ENCODE results near the gene KATNBL1. TPM values are rescaled to one million over a fixed set of nuclear protein-coding genes. Genes with fewer than 3 reads are reported as not detected.
A peak's percentile ranks its signal among the peaks of the same experiment; 100 is the strongest.

KATNBL1 gene
- total RNA-seq, 1 donor from 2014 or later = 54.6 TPM

DNA sequence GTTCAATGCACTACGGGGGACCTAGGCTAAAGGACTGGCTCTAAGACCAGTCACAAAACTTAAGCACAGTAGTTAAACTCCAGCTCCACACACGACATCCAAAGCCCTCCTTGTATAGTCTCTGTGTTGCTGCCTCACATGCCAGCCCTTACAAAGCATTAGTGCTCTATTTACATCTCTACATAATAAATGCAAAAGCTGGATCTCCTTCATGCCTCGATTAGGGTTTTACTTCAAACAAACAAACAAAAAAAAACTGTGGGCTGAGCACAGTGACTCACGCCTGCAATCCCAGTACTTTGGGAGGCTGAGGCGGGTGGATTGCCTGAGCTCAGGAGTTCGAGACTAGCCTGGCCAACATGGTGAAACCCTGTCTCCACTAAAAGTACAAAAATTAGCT, 98.4 kb downstream of the KATNBL1 start:
- TF ChIP-seq CTCF (IDR thresholded peaks at IDR 0.05; ENCODE audit: insufficient read depth, low read depth, low read length) (no peak), EZH2 (IDR thresholded peaks at IDR 0.05; ENCODE audit: insufficient read depth, low read length) (no peak)
- Mint-ChIP-seq H3K27me3 (ENCODE audit: low read depth, unreplicated experiment) (no peaks in the 10 kb centered on the region), H3K4me3 (ENCODE audit: unreplicated experiment) (no peak overlapping the region), H3K27ac (ENCODE audit: unreplicated experiment) (no peak overlapping the region), H3K4me1 (ENCODE audit: low read depth, unreplicated experiment) (no peaks in the 10 kb centered on the region), H3K9me3 (ENCODE audit: unreplicated experiment) (no peaks in the 10 kb centered on the region), H3K36me3 (ENCODE audit: low read depth, unreplicated experiment) (peaks cover 2% of the 10 kb centered on the region)
- H3K4me2 ChIP-seq (ENCODE audit: low read length) = no peak overlapping the region
- no peak overlapping the region for H3K9ac ChIP-seq (ENCODE audit: low read length)
- no peak overlapping the region for H2AFZ ChIP-seq (ENCODE audit: low read depth, low read length)
- no peak overlapping the region for H3K27ac ChIP-seq (ENCODE audit: low read depth, low read length)
- no peak overlapping the region for H3K4me3 ChIP-seq (ENCODE audit: insufficient read depth, low read depth, low read length)
- H3K9me3 ChIP-seq (ENCODE audit: insufficient read depth, low read depth, low read length) = no peaks in the 10 kb centered on the region
- DNase-seq (ENCODE audit: low read depth) (no peak), FAIRE-seq (no peak)
- H3K4me1 ChIP-seq (ENCODE audit: insufficient read depth, low read length) = no peaks in the 10 kb centered on the region
- no peaks in the 10 kb centered on the region for H4K20me1 ChIP-seq (ENCODE audit: insufficient read depth, low read length)
- no peaks in the 10 kb centered on the region for H3K27me3 ChIP-seq (ENCODE audit: insufficient read depth, low read length)
- no peaks in the 10 kb centered on the region for H3K36me3 ChIP-seq (ENCODE audit: insufficient read depth, low read length)
- H3K79me2 ChIP-seq (ENCODE audit: insufficient read depth, low read length) = no peaks in the 10 kb centered on the region

GRCh38 chr15:34109797-34110663, 99.9 kb downstream of the KATNBL1 start:
- no peaks in the 10 kb centered on the region for H3K79me2 ChIP-seq (ENCODE audit: insufficient read depth, low read length)
- H2AFZ ChIP-seq (ENCODE audit: low read depth, low read length) = no peak overlapping the region
- H4K20me1 ChIP-seq (ENCODE audit: insufficient read depth, low read length) = no peaks in the 10 kb centered on the region
- peak overlapping the region; percentile 13 for H3K4me3 Mint-ChIP-seq (ENCODE audit: unreplicated experiment)
- H3K36me3 Mint-ChIP-seq (ENCODE audit: low read depth, unreplicated experiment) = peaks cover 2% of the 10 kb centered on the region
- H3K4me1 Mint-ChIP-seq (ENCODE audit: low read depth, unreplicated experiment) = no peaks in the 10 kb centered on the region
- no peaks in the 10 kb centered on the region for H3K27me3 Mint-ChIP-seq (ENCODE audit: low read depth, unreplicated experiment)
- no peaks in the 10 kb centered on the region for H3K4me1 ChIP-seq (ENCODE audit: insufficient read depth, low read length)
- no peaks in the 10 kb centered on the region for H3K9me3 Mint-ChIP-seq (ENCODE audit: unreplicated experiment)
- no peaks in the 10 kb centered on the region for H3K27me3 ChIP-seq (ENCODE audit: insufficient read depth, low read length)
- DNase-seq (ENCODE audit: low read depth) (peak; percentile 6), FAIRE-seq (no peak)
- no peak overlapping the region for H3K27ac ChIP-seq (ENCODE audit: low read depth, low read length)
- H3K4me2 ChIP-seq (ENCODE audit: low read length) = no peak overlapping the region
- no peak overlapping the region for H3K27ac Mint-ChIP-seq (ENCODE audit: unreplicated experiment)
- H3K4me3 ChIP-seq (ENCODE audit: insufficient read depth, low read depth, low read length) = no peak overlapping the region
- no peaks in the 10 kb centered on the region for H3K9me3 ChIP-seq (ENCODE audit: insufficient read depth, low read depth, low read length)
- no peaks in the 10 kb centered on the region for H3K36me3 ChIP-seq (ENCODE audit: insufficient read depth, low read length)
- no peak overlapping the region for H3K9ac ChIP-seq (ENCODE audit: low read length)
- TF ChIP-seq EZH2 (IDR thresholded peaks at IDR 0.05; ENCODE audit: insufficient read depth, low read length) (no peak), CTCF (IDR thresholded peaks at IDR 0.05; ENCODE audit: insufficient read depth, low read depth, low read length) (peak; percentile 81)

DNA sequence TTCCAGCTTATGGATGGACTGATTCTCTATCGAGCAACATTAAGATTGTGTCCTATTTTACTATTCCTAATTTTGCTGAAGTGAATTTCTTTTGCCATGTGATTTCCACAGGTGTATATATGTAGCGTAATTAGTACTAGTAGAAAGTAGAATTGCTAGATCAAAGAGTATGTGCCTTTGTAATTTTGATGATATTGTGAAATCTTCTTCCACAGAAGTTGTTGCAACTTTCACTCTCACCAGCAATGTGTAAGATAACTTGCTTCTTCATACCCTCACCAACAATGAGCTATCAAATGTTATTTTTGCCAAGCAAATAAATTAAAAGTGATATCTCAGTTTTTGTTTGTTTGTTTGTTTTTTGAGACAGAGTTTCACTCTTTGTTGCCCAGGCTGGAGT, 102.6 kb downstream of the KATNBL1 start:
- H2AFZ ChIP-seq (ENCODE audit: low read depth, low read length) = no peak overlapping the region
- DNase-seq (ENCODE audit: low read depth) (no peak), FAIRE-seq (no peak)
- no peak overlapping the region for H3K4me2 ChIP-seq (ENCODE audit: low read length)
- peaks cover 5% of the 10 kb centered on the region for H3K36me3 Mint-ChIP-seq (ENCODE audit: low read depth, unreplicated experiment)
- H3K27ac Mint-ChIP-seq (ENCODE audit: unreplicated experiment) = no peak overlapping the region
- H3K4me1 ChIP-seq (ENCODE audit: insufficient read depth, low read length) = peaks cover 4% of the 10 kb centered on the region
- no peaks in the 10 kb centered on the region for H3K27me3 ChIP-seq (ENCODE audit: insufficient read depth, low read length)
- no peaks in the 10 kb centered on the region for H3K36me3 ChIP-seq (ENCODE audit: insufficient read depth, low read length)
- H3K9me3 Mint-ChIP-seq (ENCODE audit: unreplicated experiment) = no peaks in the 10 kb centered on the region
- peaks cover 8% of the 10 kb centered on the region for H3K79me2 ChIP-seq (ENCODE audit: insufficient read depth, low read length)
- no peak overlapping the region for H3K4me3 Mint-ChIP-seq (ENCODE audit: unreplicated experiment)
- no peak overlapping the region for H3K9ac ChIP-seq (ENCODE audit: low read length)
- H3K9me3 ChIP-seq (ENCODE audit: insufficient read depth, low read depth, low read length) = no peaks in the 10 kb centered on the region
- no peak for TF ChIP-seq EZH2 (IDR thresholded peaks at IDR 0.05; ENCODE audit: insufficient read depth, low read length)
- no peak for TF ChIP-seq CTCF (IDR thresholded peaks at IDR 0.05; ENCODE audit: insufficient read depth, low read depth, low read length)
- no peaks in the 10 kb centered on the region for H3K27me3 Mint-ChIP-seq (ENCODE audit: low read depth, unreplicated experiment)
- no peak overlapping the region for H3K27ac ChIP-seq (ENCODE audit: low read depth, low read length)
- H4K20me1 ChIP-seq (ENCODE audit: insufficient read depth, low read length) = no peaks in the 10 kb centered on the region
- peaks cover 2% of the 10 kb centered on the region for H3K4me1 Mint-ChIP-seq (ENCODE audit: low read depth, unreplicated experiment)
- H3K4me3 ChIP-seq (ENCODE audit: insufficient read depth, low read depth, low read length) = no peak overlapping the region

Measured in astrocyte (in vitro differentiated cells and primary cell).